ENCODE results near the gene AFF3.

AFF3 gene

DNA sequence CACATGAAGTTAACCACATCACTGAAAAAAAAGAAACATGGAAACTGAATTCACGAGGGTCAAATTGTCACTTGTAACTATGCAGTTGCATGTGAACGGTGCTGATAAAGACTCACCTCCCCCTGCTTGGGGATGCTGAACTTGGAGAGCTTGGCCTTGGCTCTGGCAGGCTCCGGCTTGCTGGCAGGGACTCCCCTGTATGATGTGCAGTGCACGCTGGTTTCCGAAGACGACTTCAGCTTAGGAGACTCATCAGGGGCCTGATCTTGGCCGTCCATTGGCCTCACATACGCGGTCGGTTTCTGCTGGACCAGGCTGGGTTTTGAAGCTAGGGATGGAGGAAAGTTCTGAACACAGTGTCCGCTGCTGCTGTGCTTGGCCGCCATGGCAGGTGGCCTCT, 135.9 kb downstream of the AFF3 start:
- DNase-seq (ENCODE audit: low spot score), result no peak

DNA sequence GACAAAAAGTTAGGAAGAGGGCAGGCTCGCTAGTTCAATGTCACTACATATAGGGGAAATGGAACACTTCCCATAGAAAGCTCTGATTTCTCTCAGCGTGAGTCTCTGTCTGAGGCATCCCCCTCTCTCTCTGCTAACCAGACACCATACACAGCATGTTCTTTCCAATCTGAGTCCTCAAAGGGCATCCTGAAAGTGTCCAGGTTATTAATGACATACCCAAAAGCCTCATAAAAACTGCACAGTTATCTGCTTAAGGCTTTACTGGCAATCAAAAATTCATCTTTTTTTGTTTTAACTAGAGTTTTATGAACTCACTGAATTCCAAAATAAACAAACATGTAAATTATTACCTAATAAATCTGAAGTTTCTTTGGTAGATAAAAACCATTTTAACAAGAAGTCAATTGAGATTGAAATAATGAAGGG, 137.4 kb downstream of the AFF3 start:
- DNase-seq (ENCODE audit: low spot score), result no peak

DNA sequence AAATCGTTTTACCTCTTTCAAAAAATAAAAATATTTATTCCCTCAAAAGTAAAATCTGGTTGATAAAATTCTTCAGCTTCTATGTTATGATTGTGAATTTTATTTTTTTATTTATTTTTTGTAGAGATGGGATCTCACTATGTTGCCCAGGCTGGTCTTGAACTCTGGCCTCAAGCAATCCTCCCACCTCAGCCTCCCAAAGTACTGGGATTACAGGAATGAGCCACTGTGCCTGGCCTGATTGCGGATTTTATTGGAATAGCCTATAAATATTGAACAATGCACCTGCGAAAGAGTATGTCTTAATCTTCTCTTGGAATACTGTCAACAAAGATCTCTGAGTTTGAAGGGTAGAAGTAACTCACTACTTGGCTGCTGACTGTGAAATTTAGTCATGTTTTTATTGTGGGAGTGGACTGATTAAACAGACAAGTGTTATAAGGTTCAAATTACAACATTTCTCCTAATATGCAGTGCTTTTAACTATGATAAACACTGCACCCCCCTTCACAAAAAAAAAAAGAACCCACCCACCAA, 138.0 kb downstream of the AFF3 start:
- DNase-seq (ENCODE audit: low spot score), result no peak

DNA sequence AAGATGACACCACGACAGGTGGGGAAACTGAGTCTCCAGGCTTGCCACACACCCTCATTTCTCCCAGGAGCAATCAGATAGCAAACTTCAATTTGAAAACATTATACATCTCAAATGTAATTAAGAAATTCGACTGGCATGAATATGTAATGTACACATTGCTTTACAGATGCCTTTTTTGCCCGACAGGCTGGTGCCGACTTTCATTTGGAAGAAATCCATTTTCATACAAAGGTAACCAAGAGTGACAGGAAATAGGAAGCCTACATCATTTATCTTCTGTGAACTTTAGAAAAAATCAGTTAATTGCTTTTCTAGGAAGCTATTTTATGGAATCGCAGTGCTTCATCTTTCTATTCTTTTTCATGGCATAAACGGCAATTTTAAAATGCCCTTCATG, 140.3 kb downstream of the AFF3 start:
- DNase-seq (ENCODE audit: low spot score), result no peak

DNA sequence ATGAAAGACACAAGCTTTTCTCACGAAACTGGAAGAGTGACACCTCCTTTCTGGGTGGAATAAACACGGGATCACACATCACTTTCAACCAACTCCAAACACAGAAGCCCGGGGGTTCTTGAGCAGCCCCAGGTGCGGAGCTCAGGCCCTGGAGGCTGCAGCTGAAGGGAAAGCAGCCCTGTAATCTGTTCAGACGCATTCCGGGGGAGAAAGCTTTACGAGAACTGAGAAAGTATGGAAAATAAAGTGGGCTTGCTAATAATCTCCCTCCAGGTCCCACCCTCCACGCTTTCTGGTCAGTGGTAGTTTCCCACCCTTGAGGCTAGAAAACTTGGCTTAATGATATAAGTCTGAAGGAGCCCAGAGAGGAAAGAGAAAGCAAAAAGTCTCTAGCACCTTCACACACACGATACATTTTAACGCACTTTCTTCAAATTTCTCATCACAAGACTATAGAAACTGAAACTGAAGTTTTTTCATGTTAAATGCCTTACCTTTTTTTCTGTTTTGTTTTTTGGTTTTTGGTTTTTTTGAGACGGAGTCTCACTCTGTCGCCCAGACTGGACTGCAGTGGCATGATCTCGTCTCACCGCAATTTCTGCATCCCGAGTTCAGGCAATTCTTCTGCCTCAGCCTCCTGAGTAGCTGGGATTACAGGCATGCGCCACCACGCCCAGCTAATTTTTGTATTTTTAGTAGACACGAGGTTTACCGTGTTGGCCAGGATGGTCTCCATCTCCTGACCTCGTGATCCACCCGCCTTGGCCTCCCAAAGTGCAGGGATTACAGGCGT, 141.3 kb downstream of the AFF3 start:
- DNase-seq (ENCODE audit: low spot score), result no peak

DNA sequence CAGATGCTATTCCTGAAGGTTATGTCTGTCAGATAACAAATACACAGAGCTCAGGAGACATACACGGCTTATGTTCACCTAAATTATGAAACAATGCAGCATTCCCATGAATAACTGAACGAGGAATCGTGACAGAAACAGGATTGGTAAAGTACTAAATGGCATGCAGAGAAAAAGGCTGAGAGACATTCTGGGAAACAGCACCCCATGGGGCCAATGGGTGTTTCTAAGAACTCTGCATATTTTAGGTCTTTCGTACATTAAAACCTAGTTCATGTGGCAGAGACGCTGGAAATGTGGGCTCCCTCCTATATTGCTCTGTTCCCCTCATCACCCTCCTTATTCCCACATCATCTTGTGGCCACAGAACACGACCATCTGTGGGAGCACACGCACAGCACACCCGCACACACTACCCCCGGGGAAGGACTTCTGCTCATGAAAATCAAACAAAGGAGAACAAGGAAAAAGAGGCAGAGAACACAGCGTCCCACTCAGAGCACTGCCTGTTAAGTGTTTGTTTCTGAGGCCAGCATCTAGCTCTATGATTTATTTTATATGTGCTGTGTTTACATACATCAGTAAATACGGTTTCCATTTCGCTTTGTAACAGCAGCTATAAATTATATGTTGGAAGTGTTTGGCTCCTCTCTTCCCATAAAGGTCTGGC, 143.6 kb downstream of the AFF3 start:
- DNase-seq (ENCODE audit: low spot score), result no peak

DNA sequence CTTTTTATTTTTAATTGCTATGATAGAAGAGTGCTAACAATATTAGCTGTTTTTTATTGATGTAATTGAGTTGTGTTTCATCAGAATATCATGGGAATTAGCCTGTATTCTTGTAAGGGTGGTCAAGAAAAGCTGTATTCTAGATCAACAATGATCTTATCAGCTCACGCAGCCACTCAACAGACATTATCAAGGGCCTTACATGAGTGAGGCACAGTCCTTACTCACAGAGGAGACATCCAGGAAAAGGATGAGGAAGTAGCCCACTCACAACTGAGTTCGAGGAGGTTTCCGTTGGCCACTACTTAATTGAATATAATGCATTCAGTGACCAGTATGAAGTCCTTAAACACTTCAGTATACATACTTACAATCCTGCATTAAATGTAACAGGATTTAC, 152.5 kb downstream of the AFF3 start:
- no peak for DNase-seq (ENCODE audit: low spot score)

DNA sequence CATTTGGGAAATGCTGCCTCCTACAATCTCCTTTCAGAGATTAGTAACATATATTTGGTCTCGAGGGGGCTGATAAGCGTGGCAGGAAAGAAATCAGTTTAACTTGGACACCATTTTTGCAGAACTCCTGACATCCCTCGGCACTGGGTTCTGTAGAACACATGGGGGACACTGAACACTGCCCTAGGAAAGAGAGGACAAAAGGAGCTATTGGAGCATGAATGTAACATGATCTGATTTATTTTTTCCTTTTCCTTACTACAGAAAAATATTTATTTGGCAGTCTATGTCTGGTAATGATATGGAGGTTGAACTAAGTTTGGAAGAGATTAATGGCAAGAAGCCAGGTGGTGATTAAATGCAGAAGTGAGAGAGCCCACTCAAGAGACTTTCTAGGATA, 153.8 kb downstream of the AFF3 start:
- no peak for DNase-seq (ENCODE audit: low spot score)

DNA sequence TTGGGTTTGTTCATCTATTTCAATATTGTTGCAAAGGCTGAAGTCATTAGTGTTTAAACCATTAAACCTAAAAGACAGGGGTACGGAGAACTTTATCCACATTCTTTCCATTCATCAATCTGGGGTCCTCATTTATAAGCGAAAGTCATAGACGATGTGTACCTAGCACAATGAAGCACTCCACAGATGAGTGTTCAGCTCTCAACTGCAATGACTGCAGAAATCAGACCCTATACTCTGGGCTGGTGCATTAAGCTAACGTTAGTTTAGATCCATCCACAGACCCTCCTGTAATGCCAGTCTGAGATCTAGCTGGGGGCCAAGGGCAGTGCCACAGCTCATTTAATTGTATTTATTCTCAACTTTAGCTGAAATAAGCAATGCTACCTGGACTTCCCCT, 155.2 kb downstream of the AFF3 start:
- no peak for DNase-seq (ENCODE audit: low spot score)

DNA sequence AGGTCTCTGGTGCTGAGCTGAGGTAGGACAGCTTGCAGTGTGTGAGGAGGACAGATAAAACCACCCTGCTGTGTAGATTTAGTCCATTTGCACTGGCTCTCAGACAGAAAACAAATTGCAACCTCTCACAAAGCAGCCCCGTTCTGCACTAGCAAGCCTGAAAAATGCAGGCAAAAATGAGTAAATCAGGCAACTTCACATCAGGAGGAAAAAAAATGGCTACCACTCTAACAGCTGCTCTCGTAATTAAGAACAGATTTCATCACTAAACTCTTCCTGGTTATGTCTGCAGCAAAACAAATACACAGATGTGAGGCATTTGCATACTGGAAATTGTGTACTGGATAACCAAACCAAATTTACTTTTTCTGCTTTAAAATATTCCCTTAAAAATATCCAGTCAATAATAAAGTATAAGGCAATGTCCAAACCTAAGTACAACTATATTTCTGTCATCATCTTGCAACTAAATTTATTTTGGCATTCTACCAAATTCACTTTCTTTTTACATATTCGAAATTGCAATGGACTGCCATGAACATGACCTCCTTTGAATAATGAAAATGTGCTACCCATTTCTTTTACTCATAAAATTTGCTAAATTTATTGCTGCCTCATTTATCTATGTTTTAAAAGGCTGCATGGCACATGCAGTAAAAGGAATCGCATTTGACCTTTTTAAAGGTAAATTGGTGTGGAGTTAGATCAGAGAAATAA, 157.4 kb downstream of the AFF3 start:
- no peak for DNase-seq (ENCODE audit: low spot score)

DNA sequence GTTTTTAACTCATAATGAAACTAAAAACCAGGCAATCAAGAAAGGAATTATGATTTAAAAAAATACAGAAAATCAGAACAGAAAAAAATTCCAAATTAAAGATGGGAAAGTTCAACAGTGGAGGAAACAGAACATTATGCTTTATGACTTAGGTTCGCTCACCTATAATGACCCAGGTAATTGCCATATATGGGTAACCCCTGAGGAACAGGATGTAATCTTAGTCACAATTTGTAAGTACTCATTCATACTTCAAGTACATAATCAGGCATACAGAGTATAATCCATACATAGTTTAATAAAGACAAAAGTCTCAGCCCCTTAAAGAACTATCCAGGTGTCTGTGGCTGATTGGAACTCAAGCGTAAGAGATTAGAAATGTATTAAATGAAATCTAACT, 159.6 kb downstream of the AFF3 start:
- no peak for DNase-seq (ENCODE audit: low spot score)

DNA sequence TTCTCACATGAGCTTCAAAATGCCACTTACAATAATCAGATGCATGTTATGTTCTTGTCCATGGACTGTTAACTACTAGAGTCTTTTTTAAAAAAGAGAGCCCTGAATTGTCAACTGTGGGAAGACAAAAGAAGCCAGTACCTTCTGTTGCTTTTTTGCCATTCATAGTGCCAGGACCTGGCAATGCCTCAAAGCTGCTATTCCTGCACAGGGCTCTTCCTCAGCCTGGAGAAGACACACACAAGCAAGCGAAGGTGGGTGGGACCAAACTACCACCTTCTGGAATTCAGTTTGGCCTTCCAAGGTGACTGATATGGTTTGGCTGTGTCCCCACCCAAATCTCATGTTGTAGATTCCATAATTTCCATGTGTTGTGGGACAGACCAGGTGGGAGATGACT, 160.6 kb downstream of the AFF3 start:
- DNase-seq (ENCODE audit: low spot score), result no peak

DNA sequence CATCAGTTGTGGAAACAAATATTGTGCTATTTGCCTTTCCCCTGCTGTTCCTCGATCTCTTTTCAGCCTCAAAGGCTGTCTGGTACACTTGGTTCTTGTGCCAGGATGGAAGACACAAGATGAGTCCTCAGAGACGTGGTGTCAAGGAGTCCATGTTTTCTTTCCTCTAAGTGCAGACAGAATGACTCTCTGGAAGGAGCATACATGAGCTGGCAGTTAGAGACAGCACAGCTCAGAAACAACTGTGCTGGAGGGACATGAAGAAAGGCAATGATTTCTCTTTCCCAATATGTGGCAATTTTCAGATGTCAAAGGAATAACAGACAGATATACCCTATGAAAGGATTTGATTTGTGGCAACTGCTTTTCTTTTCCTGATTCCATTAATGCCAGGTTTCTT, 162.2 kb downstream of the AFF3 start:
- DNase-seq (ENCODE audit: low spot score), result no peak

DNA sequence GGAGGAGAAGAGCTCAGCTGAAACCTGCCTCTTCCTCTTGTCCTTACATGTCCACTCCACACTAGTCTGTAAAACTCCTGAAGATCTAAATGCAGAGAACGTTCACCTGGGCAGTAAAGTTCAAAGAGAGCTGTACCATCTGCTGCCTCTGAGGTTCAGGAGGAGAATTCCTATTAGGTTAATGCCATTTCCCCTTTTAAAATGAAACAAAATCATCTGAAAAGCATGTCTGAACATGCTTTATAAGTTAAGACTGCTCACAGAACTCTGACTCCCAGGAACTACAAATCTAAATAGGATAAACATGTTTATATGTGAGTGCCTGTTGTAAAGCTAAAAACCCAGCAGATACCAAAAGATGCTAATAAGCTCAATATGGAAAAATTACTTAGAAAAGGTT, 164.4 kb downstream of the AFF3 start:
- DNase-seq (ENCODE audit: low spot score), result no peak

DNA sequence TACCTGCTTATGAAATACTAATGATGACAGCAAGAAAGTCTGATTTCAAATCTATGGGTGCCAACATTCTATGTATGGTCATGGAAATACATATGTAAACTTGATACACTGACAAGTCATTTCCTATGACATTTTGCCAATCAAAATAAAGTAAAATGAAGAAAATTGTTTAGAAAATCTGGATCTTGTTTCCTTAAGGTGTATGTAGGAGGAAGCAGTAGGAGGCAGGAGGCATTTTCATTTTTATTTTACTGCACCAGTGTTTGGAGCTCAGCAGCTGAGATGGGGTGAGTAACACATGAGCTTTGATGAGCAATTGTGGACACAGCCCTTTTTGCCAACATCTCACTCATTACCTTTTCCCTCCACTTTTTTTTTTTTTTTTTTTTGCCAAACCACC, 167.0 kb downstream of the AFF3 start:
- no peak for DNase-seq (ENCODE audit: low spot score)

DNA sequence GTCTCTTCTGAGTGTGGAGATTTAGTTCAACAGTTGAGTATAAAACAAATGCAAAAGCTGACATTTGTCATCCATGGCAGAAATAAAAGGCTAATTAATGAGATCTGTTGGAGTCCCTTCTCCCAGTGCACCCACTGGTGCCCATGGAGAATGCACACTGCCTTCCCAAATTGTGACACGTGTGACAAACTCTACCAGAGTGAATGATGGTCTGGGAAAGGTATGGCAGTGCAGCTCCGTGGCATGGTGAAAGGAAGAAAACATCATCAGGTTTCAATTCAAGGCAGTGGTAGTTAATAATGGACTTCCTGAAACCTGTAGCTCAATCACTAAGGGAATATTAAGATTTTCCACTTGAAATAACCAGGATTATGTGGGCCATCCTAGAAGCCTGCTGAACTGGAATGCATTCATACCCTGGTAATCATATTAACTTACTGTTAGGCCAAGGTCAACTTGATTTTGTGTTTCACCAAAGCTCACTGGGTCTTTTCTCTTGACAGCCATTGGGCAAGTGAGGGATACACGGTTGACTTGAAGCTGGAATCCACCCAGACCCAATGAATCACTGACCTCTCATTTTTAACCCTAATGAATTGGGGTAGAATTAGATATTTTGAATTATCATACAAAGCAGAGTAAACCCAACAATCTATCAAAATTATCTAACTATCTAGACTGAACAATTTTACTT, 167.6 kb downstream of the AFF3 start:
- DNase-seq (ENCODE audit: low spot score), result no peak

DNA sequence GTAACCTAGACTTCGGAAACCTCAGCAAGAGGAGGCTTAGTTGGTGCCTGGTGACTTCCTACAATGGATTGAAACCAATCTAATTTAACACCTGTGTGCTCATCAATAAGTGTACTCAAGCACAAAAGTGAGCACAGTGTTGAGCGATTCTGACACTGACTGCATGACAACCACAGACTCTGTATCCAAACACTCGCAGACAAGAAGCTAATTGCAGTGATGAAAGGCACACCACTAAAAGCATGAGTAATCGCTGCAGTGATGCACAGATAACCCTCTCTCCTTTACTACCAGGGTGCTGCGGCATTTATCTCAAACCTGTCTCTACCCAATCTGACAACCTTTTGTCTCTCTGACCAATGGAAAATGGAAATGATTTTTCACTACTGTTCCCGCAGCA, 168.1 kb downstream of the AFF3 start:
- DNase-seq (ENCODE audit: low spot score), result no peak

DNA sequence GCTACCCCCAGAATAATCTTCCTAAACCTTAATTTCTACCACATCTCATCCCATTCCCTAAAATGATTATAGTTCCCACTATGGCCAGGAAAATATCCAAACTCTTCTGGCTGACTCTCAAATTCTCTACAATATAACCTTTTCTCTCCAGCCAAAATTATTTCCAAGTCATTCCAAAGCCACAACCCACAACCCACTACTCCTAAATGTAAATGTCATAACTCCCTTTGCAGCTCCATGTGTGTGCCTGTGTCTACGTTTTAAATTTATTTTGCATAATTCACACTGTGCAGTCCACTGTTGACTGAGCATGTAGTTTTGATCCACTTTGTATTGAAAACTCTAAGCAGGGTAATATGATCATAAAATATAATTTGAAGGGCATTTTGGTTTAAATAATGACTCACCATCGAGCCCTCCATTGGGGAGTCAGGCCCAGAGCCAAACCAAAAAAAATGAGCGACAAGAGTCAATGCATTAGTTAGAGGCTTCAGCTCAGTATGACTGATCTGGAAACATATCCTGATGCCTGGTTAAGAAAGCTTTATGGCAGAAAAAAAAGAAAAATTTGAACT, 171.0 kb downstream of the AFF3 start:
- no peak for DNase-seq (ENCODE audit: low spot score)

DNA sequence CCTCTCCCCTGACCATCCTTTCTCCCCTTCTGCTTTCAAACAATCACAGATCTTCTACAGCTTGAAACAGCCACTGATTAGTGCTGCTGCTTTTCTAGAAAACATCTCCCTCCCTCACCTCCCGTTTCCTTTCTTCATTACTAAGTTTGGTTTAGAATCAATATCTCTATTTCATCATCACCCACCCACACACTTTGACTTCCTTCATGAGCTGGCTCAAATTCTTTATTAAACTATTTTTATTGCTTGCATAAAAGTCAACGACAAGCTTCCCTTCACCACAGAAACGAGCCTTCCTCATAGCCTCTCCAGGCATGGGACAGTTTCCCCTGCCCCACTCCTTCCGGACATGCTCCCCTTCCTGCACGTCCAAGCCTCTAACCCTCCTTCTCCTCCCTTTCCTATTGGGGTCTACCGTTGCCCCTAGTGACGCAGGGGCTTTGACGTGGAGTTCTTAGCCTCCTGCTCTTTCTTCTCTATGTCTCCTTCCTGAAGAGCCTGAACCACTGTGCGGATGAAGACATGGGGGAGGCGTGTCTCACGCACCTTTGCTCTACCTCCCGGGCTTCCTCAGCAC, 172.0 kb downstream of the AFF3 start:
- DNase-seq (ENCODE audit: low spot score), result no peak

DNA sequence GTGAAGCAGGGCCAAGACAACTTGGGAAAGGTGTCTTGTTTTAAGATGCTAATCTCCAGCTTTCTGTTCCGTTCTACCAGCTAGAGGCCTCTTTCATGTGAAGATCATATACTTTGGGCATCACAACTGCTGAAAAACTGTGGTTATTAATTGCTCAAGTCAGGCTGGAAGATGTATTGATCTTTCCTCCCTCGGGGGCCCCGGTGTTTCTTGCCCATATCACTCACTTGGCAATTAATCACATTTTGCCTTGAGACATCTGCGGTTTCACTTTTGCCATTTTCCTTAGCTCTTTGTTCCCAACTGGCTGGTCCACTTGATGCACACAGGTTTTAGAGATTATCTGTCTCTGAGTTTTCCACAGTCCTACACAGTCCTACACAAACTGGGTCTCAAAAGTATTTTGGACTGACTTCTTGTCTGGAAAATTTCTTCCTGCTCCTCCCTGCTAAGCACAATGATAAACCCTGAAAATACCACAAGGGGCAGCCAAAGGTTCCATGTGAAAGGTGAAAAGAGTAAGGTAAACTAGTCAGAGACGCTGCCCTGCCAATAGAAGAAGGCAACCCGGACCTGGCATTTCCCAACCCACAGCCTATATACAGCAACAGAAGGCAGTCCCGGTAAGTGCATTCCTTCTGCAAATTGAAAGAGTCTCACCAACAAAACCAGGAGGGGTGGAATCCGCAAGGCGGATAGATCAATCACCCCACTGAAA, 181.0 kb downstream of the AFF3 start:
- DNase-seq (ENCODE audit: low spot score), result no peak

DNA sequence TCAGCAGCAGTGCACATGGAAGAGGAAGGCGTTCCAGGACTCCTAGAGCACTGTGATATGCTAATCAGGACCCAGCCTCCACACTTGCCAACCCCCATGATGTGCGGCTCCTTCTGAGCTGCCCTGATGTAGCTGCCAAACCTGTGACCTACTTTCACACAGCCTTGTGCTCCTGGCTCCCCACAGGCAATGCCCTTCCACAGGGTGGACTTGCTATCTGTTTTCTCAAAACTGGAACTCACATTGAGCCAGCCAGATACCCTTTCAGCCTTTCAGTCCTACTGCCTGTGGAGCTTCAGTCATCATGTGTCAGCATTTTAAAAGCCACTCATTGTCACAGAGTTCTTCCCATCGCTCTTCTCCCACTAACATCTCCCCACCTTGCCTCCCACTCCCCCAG, 181.6 kb downstream of the AFF3 start:
- DNase-seq (ENCODE audit: low spot score), result no peak
